ENCODE data around the gene SOX4. TPM values are rescaled to one million over a fixed set of nuclear protein-coding genes. Genes with fewer than 3 reads are reported as not detected.

Gene SOX4
- total RNA-seq, 1 experiment from 2014 or later, result 25.8 TPM

GRCh38 chr6:21603082-21603952 is 9.8 kb downstream of the SOX4 start:
- in situ Hi-C loops (cut with HindIII; ENCODE audit: low pct_unique_long_range_greater_than_20kb, low sequenced_read_pairs), result no loop called here

GRCh38 chr6:21604081-21604480 is 10.5 kb downstream of the SOX4 start:
- in situ Hi-C loops (cut with HindIII; ENCODE audit: low pct_unique_long_range_greater_than_20kb, low sequenced_read_pairs), result no loop called here

More at GRCh38 chr6:21603082-21603952, 9.8 kb downstream of the SOX4 start:
- DNase-seq (ENCODE audit: low read depth, low spot score), result no peak

GRCh38 chr6:21605166-21605565 is 11.6 kb downstream of the SOX4 start:
- DNase-seq (ENCODE audit: low read depth, low spot score), result no peak
- in situ Hi-C loops (cut with HindIII; ENCODE audit: low pct_unique_long_range_greater_than_20kb, low sequenced_read_pairs), result no loop called here

More at GRCh38 chr6:21604081-21604480, 10.5 kb downstream of the SOX4 start:
- DNase-seq (ENCODE audit: low read depth, low spot score), result no peak

GRCh38 chr6:21608601-21609000 is 15.1 kb downstream of the SOX4 start:
- DNase-seq (ENCODE audit: low read depth, low spot score), result no peak
- in situ Hi-C loops (cut with HindIII; ENCODE audit: low pct_unique_long_range_greater_than_20kb, low sequenced_read_pairs), result no loop called here

DNA sequence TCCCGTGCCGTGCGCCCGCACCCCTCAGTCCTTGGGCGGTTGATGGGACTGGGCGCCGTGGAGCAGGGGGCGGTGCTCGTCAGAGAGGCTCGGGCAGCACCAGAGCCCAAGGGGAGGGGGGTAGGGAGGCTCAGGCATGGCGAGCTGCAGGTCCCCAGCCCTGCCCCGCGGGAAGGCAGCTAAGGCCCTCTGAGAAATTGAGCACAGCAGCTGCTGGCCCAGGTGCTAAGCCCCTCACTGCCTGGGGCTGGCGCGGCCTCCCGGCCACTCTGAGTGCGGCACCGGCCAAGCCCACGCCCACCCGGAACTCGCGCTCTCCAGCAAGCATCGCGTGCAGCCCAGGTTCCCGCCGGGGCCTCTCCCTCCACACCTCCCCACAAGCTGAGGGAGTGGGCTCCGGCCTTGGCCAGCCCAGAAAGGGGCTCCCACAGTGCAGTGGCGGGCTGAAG is 16.4 kb downstream of the SOX4 start:
- in situ Hi-C loops (cut with HindIII; ENCODE audit: low pct_unique_long_range_greater_than_20kb, low sequenced_read_pairs), result no loop called here
- no peak for DNase-seq (ENCODE audit: low read depth, low spot score)

DNA sequence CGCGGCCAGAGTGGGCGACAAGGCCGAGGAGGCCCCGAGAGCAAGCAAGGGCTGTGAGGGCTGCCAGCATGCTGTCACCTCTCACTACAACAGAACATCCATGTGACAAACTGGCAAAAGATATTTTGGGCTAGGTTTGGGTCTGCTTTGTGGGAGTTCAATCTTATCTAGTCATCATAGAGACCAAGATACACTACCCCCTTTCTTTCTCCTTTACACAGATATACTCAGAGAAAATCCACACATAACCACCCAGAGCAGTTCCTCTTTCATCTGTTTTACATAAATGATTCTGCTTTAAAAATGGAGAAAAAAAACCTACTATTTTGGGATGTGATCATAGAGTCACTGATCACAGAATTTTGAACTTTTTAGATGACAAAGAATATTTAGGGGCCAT is 16.8 kb downstream of the SOX4 start:
- DNase-seq (ENCODE audit: low read depth, low spot score), result no peak
- in situ Hi-C loops (cut with HindIII; ENCODE audit: low pct_unique_long_range_greater_than_20kb, low sequenced_read_pairs), result no loop called here

DNA sequence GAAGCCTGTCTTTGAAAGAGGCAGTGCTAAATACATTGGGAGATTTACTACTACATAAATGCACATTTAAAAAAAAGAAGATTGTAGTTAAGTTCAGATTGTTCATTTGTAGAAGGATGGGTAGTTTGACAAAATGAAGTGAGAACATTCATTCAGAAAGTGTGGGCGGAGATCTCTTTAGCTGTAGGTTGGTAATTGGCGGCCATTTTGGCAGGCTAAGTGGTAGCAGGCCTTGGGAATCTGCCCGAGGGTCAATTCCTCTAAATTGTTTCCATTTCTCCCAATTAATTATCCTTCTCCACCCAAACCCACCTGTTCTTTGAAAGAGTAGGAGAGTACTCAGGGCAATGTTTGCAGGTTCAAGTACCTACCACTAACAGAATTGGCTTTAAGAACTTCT is 17.9 kb downstream of the SOX4 start:
- in situ Hi-C loops (cut with HindIII; ENCODE audit: low pct_unique_long_range_greater_than_20kb, low sequenced_read_pairs), result no loop called here

GRCh38 chr6:21612067-21612745 is 18.7 kb downstream of the SOX4 start:
- DNase-seq (ENCODE audit: low read depth, low spot score), result no peak
- in situ Hi-C loops (cut with HindIII; ENCODE audit: low pct_unique_long_range_greater_than_20kb, low sequenced_read_pairs), result no loop called here

More for the DNA sequence above, 17.9 kb downstream of the SOX4 start:
- DNase-seq (ENCODE audit: low read depth, low spot score), result no peak

GRCh38 chr6:21613809-21614208 is 20.3 kb downstream of the SOX4 start:
- in situ Hi-C loops (cut with HindIII; ENCODE audit: low pct_unique_long_range_greater_than_20kb, low sequenced_read_pairs), result no loop called here
- no peak for DNase-seq (ENCODE audit: low read depth, low spot score)

DNA sequence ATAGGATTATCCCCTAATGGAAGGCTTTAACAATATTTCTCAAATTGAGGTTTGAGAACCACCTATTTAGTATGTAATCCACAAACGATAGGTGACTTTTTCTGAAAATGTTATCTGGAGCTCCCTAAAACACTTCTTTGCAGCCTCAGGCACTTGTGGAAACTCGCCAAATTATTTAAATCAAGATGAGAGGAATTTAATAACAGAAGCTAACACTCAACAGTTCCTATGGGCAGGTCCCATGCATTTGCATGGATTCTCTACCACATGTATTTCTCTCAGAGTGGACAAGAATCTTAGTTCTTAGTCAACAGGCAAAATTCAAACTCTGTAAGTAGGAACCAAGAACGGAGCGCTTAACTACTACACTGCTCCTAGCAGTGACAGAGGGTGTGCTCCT is 20.7 kb downstream of the SOX4 start:
- DNase-seq (ENCODE audit: low read depth, low spot score), result no peak
- in situ Hi-C loops (cut with HindIII; ENCODE audit: low pct_unique_long_range_greater_than_20kb, low sequenced_read_pairs), result no loop called here

GRCh38 chr6:21615504-21615903 is 22.0 kb downstream of the SOX4 start:
- no peak for DNase-seq (ENCODE audit: low read depth, low spot score)
- in situ Hi-C loops (cut with HindIII; ENCODE audit: low pct_unique_long_range_greater_than_20kb, low sequenced_read_pairs), result no loop called here

DNA sequence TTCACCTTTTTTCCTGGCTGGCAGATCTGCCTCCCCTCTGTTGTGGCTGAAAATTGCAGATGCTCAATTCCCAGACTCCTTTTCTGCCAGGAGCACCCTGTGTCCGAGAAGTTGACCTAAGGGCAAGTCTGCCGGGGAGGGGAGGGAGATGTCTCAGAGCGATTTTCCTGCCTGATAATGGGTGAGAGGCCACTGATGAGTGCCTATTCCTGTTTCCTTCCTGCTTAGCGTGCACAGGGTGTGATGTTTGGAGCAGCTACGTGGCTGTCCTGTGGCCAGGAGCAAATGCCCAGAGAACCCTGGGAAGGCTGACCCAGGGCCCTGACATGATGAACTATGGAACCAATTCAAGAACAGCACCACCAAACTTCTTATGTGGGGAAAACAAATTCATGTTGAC is 22.5 kb downstream of the SOX4 start:
- DNase-seq (ENCODE audit: low read depth, low spot score), result no peak
- in situ Hi-C loops (cut with HindIII; ENCODE audit: low pct_unique_long_range_greater_than_20kb, low sequenced_read_pairs), result no loop called here

DNA sequence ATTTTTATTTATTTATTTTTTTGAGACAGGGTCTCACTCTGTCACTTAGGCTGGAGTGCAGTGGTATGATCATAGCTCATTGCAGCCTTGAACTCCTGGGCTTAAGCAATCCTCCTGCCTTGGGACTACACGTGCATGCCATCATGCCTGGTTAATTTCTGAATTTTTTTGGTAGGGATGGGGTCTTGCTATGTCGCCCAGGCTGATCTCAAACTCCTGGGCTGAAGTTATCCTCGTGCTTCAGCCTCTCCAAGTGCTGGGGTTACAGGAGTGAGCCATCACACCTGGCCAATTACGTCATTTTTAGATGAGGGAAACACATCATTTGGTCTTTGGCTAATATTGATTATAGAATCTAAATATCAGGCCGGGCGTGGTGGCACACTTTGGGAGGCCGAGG is 32.1 kb downstream of the SOX4 start:
- in situ Hi-C loops (cut with HindIII; ENCODE audit: low pct_unique_long_range_greater_than_20kb, low sequenced_read_pairs), result no loop called here
- DNase-seq (ENCODE audit: low read depth, low spot score), result no peak

GRCh38 chr6:21626756-21627155 is 33.2 kb downstream of the SOX4 start:
- in situ Hi-C loops (cut with HindIII; ENCODE audit: low pct_unique_long_range_greater_than_20kb, low sequenced_read_pairs), result no loop called here

GRCh38 chr6:21628160-21628559 is 34.6 kb downstream of the SOX4 start:
- DNase-seq (ENCODE audit: low read depth, low spot score), result no peak
- in situ Hi-C loops (cut with HindIII; ENCODE audit: low pct_unique_long_range_greater_than_20kb, low sequenced_read_pairs), result no loop called here

More at GRCh38 chr6:21626756-21627155, 33.2 kb downstream of the SOX4 start:
- no peak for DNase-seq (ENCODE audit: low read depth, low spot score)

DNA sequence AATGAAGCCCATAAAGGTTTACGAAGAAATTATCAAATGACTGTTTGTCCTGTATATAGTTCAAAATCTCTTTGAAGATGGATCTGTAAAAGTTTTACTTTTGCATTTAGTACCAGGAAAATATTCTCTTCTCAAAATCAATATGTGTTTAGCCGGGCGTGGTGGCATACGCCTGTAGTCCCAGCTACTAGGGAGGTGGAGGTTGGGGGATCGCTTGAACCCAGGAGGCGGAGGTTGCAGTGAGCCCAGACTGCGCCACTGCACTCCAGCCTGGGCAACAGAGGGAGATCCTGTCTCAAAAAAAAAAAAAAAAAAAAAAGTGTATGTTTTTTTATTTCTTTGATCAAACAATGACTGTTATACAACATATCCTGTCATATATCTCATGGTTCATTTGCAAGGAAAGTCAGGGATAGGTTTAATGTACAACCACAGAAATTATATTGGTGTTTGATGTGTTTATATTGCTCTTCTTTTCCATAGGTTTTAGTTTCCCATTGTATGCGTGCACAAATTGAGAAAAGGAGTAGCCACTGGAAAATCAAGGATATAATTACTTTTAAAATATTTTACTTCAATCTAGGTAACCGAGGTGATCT is 40.1 kb downstream of the SOX4 start:
- no peak for DNase-seq (ENCODE audit: low read depth, low spot score)
- in situ Hi-C loops (cut with HindIII; ENCODE audit: low pct_unique_long_range_greater_than_20kb, low sequenced_read_pairs), result no loop called here

GRCh38 chr6:21634582-21634981 is 41.0 kb downstream of the SOX4 start:
- in situ Hi-C loops (cut with HindIII; ENCODE audit: low pct_unique_long_range_greater_than_20kb, low sequenced_read_pairs), result no loop called here
- DNase-seq (ENCODE audit: low read depth, low spot score), result peak; percentile 63

GRCh38 chr6:21636876-21637275 is 43.3 kb downstream of the SOX4 start:
- no peak for DNase-seq (ENCODE audit: low read depth, low spot score)
- in situ Hi-C loops (cut with HindIII; ENCODE audit: low pct_unique_long_range_greater_than_20kb, low sequenced_read_pairs), result no loop called here
